BJ (cell line): ENCODE data around the gene MARS1. TPM values are rescaled to one million over a fixed set of nuclear protein-coding genes. Genes with fewer than 3 reads are reported as not detected.
"Not testable (repeated sequence)": the region's sequence is repeated elsewhere in the genome, so short reads cannot be mapped to it uniquely, and the experiment has no call there.

Experiments
- CTCF ChIA-PET: fragments of 350-600 bp; formaldehyde crosslinking; extraction: SDS; loops from one replicate; lab custom pipeline; 2021; ENCODE audit warnings: antibody characterized with exemption, inconsistent platforms; lab: Yijun Ruan, JAX
- POLR2A ChIA-PET: fragments of 300-600 bp; sonication (Branson Sonifier 250); formaldehyde crosslinking; extraction: SDS; loops from one replicate; lab custom pipeline; 2021; ENCODE audit warnings: antibody characterized with exemption; lab: Charles Lee
- DNase-seq: peaks from one replicate; pipeline ENCODE4 v3.0.0-alpha.2; 2011; ENCODE audit warnings: low read depth
- H3K27me3 ChIP-seq: 2 replicates; pipeline ENCODE4 v1.6.0; 2011; ENCODE audit warnings: low read length; ENCODE audit not compliant: control insufficient read depth, insufficient read depth
- H3K36me3 ChIP-seq: 2 replicates; pipeline ENCODE4 v1.5.1; 2011; ENCODE audit warnings: low read length; ENCODE audit not compliant: control insufficient read depth, insufficient read depth
- H3K4me3 ChIP-seq: 2 replicates; pipeline ENCODE4 v1.5.1; 2011; ENCODE audit warnings: low read depth, mild to moderate bottlenecking, control low read depth, low read length
- polyA plus RNA-seq: library from polyadenylated mRNA; depleted of rRNA; stranded (reverse); fragments of >200 nt; gene quantifications from 2 replicates; pipeline ENCODE4 v1.2.3, GENCODE V29; 2011
- TF ChIP-seq, protein P1 (sequence below): IDR thresholded peaks from 2 replicates; pipeline ENCODE4 v1.5.1; 2011; ENCODE audit warnings: low read depth, mild to moderate bottlenecking, control low read depth, inconsistent platforms, low read length, moderate library complexity; ENCODE audit not compliant: insufficient read depth

The MARS1 gene
- polyA plus RNA-seq, 1 experiment: 378 TPM

DNA sequence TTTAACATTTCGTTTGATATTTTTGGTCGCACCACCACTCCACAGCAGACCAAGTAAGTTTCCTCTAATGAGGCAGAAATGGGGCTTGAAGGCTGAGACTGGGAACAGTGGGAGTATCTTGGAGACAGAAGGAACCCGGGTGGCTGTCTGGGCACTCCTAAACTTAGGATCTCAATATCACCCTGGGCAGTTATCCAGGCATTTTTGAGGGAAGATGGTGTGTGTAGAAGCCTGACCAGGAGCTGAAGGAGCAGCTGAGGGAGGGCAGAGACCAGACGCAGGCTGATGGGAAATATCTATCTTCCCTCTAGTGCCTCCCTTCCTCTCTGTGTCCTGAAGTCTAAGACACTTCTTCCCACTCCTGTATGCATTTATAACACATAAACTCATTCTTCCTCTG, 10.7 kb downstream of the MARS1 start:
- ChIA-PET CTCF (no interaction called here), POLR2A (no interaction called here)
- H3K27me3 ChIP-seq: no peaks in the 10 kb centered on the region
- H3K4me3 ChIP-seq: no peak overlapping the region
- H3K36me3 ChIP-seq: peaks cover 33% of the 10 kb centered on the region
- no peak for DNase-seq
- TF ChIP-seq, protein P1, sequence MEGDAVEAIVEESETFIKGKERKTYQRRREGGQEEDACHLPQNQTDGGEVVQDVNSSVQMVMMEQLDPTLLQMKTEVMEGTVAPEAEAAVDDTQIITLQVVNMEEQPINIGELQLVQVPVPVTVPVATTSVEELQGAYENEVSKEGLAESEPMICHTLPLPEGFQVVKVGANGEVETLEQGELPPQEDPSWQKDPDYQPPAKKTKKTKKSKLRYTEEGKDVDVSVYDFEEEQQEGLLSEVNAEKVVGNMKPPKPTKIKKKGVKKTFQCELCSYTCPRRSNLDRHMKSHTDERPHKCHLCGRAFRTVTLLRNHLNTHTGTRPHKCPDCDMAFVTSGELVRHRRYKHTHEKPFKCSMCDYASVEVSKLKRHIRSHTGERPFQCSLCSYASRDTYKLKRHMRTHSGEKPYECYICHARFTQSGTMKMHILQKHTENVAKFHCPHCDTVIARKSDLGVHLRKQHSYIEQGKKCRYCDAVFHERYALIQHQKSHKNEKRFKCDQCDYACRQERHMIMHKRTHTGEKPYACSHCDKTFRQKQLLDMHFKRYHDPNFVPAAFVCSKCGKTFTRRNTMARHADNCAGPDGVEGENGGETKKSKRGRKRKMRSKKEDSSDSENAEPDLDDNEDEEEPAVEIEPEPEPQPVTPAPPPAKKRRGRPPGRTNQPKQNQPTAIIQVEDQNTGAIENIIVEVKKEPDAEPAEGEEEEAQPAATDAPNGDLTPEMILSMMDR: no peak

DNA sequence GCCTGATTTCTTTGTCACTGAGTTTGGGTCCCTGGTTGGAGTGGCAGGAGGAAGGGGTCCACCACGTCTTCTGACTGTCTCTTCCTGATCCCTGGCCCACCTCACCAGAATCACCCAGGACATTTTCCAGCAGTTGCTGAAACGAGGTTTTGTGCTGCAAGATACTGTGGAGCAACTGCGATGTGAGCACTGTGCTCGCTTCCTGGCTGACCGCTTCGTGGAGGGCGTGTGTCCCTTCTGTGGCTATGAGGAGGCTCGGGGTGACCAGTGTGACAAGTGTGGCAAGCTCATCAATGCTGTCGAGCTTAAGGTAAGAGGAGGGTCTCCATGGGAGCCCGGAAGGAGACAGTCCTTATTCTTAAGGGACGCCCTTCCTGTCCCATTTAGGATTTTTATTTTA, 12.3 kb downstream of the MARS1 start:
- TF ChIP-seq, protein P1: no peak
- H3K36me3 ChIP-seq: peaks cover 40% of the 10 kb centered on the region
- DNase-seq: no peak
- POLR2A ChIA-PET: no interaction called here
- no peak overlapping the region for H3K4me3 ChIP-seq
- CTCF ChIA-PET: no interaction called here
- no peaks in the 10 kb centered on the region for H3K27me3 ChIP-seq

DNA sequence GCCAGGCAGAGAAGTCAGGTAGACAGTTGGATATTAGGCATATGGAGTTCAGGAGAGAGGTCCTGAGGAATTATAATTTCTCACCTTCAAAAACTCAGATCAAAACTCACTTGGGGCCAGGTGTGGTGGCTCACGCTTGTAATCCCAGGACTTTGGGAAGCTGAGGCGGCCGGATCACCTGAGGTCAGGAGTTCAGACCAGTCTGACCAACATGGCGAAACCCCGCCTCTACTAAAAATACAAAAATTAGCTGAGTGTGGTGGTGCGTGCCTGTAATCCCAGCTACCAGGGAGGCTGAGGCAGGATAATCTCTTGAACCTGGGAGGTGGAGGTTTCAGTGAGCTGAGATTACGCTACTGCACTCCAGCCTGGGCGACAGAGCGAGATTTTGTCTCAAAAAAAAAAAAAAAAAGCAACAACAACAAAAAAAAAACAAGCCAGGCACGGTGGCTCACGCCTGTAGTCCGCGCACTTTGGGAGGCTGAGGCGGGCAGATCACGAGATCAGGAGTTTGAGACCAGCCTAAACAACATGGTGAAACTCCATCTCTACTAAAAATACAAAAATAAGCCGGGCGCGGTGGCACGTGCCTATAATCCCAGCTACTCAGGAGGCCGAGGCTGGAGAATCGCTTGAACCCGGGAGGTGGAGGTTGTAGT, 14.6 kb downstream of the MARS1 start:
- peaks cover 43% of the 10 kb centered on the region for H3K36me3 ChIP-seq
- H3K4me3 ChIP-seq, H3K27me3 ChIP-seq, DNase-seq, POLR2A ChIA-PET: not testable (repeated sequence)
- CTCF ChIA-PET: interaction anchor here (1.6 kb wide), 1 partner anchor 119 kb away, joined by 3 read pairs; no protein-coding TSS in a partner anchor

DNA sequence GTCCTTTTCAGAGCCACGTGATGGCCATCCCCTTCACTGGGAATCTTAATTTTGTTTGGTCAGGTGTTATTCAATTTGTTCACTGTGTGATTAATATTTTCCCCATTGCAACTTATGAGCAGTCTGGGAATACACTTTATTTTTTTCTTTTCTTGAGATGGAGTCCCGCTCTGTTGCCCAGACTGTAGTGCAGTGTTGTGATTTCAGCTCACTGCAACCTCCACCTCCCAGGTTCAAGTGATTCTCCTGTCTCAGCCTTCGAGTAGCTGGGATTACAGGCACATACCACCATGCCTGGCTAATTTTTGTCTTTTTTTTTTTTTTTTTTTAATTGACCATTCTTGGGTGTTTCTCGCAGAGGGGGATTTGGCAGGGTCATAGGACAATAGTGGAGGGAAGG, 18.7 kb downstream of the MARS1 start:
- not testable (repeated sequence) for H3K27me3 ChIP-seq, DNase-seq, H3K4me3 ChIP-seq
- peaks cover 32% of the 10 kb centered on the region for H3K36me3 ChIP-seq
- POLR2A ChIA-PET: interaction anchor here (0.7 kb wide), 1 partner anchor 277 kb away, joined by 4 read pairs; no protein-coding TSS in a partner anchor
- CTCF ChIA-PET: interaction anchor here (1.0 kb wide), 1 partner anchor 54 kb away, joined by 3 read pairs; no protein-coding TSS in a partner anchor

DNA sequence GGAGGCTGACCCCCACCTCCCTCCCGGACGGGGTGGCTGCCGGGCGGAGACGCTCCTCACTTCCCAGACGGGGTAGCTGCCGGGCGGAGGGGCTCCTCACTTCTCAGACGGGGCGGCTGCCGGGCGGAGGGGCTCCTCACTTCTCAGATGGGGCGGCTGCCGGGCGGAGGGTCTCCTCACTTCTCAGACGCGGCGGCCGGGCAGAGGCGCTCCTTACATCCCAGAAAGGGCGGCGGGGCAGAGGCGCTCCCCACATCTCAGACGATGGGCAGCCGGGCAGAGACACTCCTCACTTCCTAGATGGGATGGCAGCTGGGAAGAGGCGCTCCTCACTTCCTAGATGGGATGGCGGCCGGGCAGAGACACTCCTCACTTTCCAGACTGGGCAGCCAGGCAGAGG, 19.9 kb downstream of the MARS1 start:
- H3K27me3 ChIP-seq, POLR2A ChIA-PET, DNase-seq, CTCF ChIA-PET, H3K4me3 ChIP-seq: not testable (repeated sequence)
- peaks cover 39% of the 10 kb centered on the region for H3K36me3 ChIP-seq

DNA sequence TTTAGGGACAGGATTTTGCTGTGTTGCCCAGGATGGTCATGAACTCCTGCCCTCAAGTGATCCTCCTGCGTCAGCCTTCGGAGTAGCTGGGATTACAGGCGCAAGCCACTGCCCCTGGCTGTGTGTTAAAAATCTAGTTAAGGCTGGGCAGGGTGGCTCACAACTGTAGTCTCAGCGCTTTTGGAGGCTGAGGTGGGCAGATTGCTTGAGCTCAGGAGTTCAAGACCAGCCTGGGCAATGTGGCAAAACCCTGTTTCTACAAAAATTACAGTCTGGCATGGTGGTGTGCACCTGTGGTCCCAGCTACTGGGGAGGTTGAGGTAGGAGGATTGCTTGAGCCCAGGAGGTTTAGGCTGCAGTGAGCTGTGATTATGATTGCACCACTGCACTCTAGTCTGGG, 23.3 kb downstream of the MARS1 start:
- peaks cover 42% of the 10 kb centered on the region for H3K36me3 ChIP-seq
- no peaks in the 10 kb centered on the region for H3K27me3 ChIP-seq
- ChIA-PET CTCF (no interaction called here), POLR2A (no interaction called here)
- TF ChIP-seq, protein P1: no peak
- no peak for DNase-seq
- no peak overlapping the region for H3K4me3 ChIP-seq
